HepG2 (cell line): ENCODE results near the gene IRS1. TPM values are rescaled to one million over a fixed set of nuclear protein-coding genes. Genes with fewer than 3 reads are reported as not detected.

Experiments used
- FOXA3 ChIP-seq: IDR thresholded peaks from 2 replicates; pipeline ENCODE4 v1.6.1; 2016; ENCODE audit warnings: missing genetic modification reagents, missing compliant biosample characterization
- FOXJ3 ChIP-seq: sonication (generic); formaldehyde crosslinking; IDR thresholded peaks from 2 replicates; pipeline ENCODE4 v1.4.0; 2020; ENCODE audit warnings: missing genetic modification reagents, mild to moderate bottlenecking, borderline replicate concordance
- GATAD1 ChIP-seq: IDR thresholded peaks from 2 replicates; pipeline ENCODE4 v1.6.1; 2016; ENCODE audit warnings: missing genetic modification reagents, missing compliant biosample characterization
- KLF16 ChIP-seq, 2 experiments: sonication (generic) in 1 of 2; formaldehyde crosslinking in 1 of 2; IDR thresholded peaks; 2 replicates each; pipeline versions ENCODE4 v1.6.1 to v1.8.0; 2016 to 2023; ENCODE audit warnings: missing genetic modification reagents in 2 of 2, missing compliant biosample characterization in 1 of 2
- MAZ ChIP-seq, 2 experiments: sonication (generic) in 1 of 2; formaldehyde crosslinking in 1 of 2; IDR thresholded peaks; 2 replicates each; pipeline versions ENCODE4 v1.5.0 to v1.6.1; 2012 to 2020; ENCODE audit warnings: low read depth in 2 of 2, mild to moderate bottlenecking in 2 of 2, borderline replicate concordance in 1 of 2, improper control_type of control experiment in 1 of 2, low read length in 1 of 2, missing genetic modification reagents in 1 of 2, moderate library complexity in 1 of 2
- MBD4 ChIP-seq: IDR thresholded peaks from 2 replicates; pipeline ENCODE4 v1.6.1; 2012; ENCODE audit warnings: low read length, inconsistent platforms, borderline replicate concordance
- MED1 ChIP-seq: sonication (generic); formaldehyde crosslinking; IDR thresholded peaks from 2 replicates; pipeline ENCODE4 v1.4.0; 2020; ENCODE audit warnings: missing genetic modification reagents
- MIER2 ChIP-seq: IDR thresholded peaks from 2 replicates; pipeline ENCODE4 v1.6.1; 2016; ENCODE audit warnings: missing biosample characterization, missing genetic modification reagents
- NCOR1 ChIP-seq: fragments of 200-600 bp; sonication (generic); IDR thresholded peaks from 2 replicates; pipeline ENCODE4 v1.7.0; 2017; ENCODE audit warnings: antibody characterized with exemption, low read length, borderline replicate concordance
- NR2F2 ChIP-seq: IDR thresholded peaks from 2 replicates; pipeline ENCODE4 v1.6.1; 2012; ENCODE audit warnings: low read depth, inconsistent platforms, borderline replicate concordance
- PAF1 ChIP-seq: IDR thresholded peaks from 2 replicates; pipeline ENCODE4 v1.6.1; 2016; ENCODE audit warnings: missing genetic modification reagents, missing compliant biosample characterization
- SOX6 ChIP-seq, 2 experiments: fragments of 450-650 bp in 1 of 2; sonication (generic) in 1 of 2; formaldehyde crosslinking in 1 of 2; IDR thresholded peaks; 2 replicates each; pipeline versions ENCODE4 v1.4.0 to v1.6.1; 2017 to 2020; ENCODE audit warnings: antibody characterized with exemption in 1 of 2, mild to moderate bottlenecking in 1 of 2, missing genetic modification reagents in 1 of 2
- THAP11 ChIP-seq: IDR thresholded peaks from 2 replicates; pipeline ENCODE4 v1.6.1; 2016; ENCODE audit warnings: missing biosample characterization, missing genetic modification reagents
- ZBTB38 ChIP-seq: sonication (generic); formaldehyde crosslinking; IDR thresholded peaks from 2 replicates; pipeline ENCODE4 v1.5.1; 2020; ENCODE audit warnings: mild to moderate bottlenecking, missing genetic modification reagents
- ZMYM2 ChIP-seq: sonication (generic); formaldehyde crosslinking; IDR thresholded peaks from 2 replicates; pipeline ENCODE4 v1.8.0; 2022; ENCODE audit warnings: mild to moderate bottlenecking, missing genetic modification reagents
- ZNF136 ChIP-seq: sonication (generic); formaldehyde crosslinking; IDR thresholded peaks from 2 replicates; pipeline ENCODE4 v1.8.1; 2022; ENCODE audit warnings: low read depth, mild to moderate bottlenecking, moderate library complexity, missing genetic modification reagents
- ZNF253 ChIP-seq: sonication (generic); formaldehyde crosslinking; IDR thresholded peaks from 2 replicates; pipeline ENCODE4 v1.8.0; 2022; ENCODE audit warnings: mild to moderate bottlenecking, missing genetic modification reagents, borderline replicate concordance
- ZNF264 ChIP-seq: sonication (generic); formaldehyde crosslinking; IDR thresholded peaks from 2 replicates; pipeline ENCODE4 v1.4.0; 2020; ENCODE audit warnings: missing genetic modification reagents
- ZNF337 ChIP-seq: sonication (generic); formaldehyde crosslinking; IDR thresholded peaks from 2 replicates; pipeline ENCODE4 v1.5.1; 2020; ENCODE audit warnings: missing genetic modification reagents, low read depth, mild to moderate bottlenecking, borderline replicate concordance
- ZNF549 ChIP-seq: sonication (generic); formaldehyde crosslinking; IDR thresholded peaks from 2 replicates; pipeline ENCODE4 v1.5.0; 2020; ENCODE audit warnings: missing genetic modification reagents
- ZNF564 ChIP-seq: sonication (generic); formaldehyde crosslinking; IDR thresholded peaks from 2 replicates; pipeline ENCODE4 v1.8.1; 2023; ENCODE audit warnings: mild to moderate bottlenecking, missing genetic modification reagents
- ZSCAN30 ChIP-seq: sonication (generic); formaldehyde crosslinking; IDR thresholded peaks from 2 replicates; pipeline ENCODE4 v1.5.0; 2020; ENCODE audit warnings: mild to moderate bottlenecking, missing genetic modification reagents
- polyA plus RNA-seq, 8 experiments: library from polyadenylated mRNA; depleted of rRNA in 3 of 8; stranded (reverse) in 7 of 8; unstranded in 1 of 8; fragments of >200 nt; fragmentation: Illumina TruSeq in 4 of 8; extraction: Trizol in 4 of 8; gene quantifications; 2 replicates each; pipeline versions ENCODE4 v1.2.1 to v1.2.3, GENCODE V29; 2011 to 2016; ENCODE audit warnings: low read depth in 4 of 8, missing spikeins in 1 of 8, mixed read lengths in 1 of 8; ENCODE audit not compliant: insufficient read depth in 1 of 8
- total RNA-seq, 5 experiments: library from RNA; depleted of rRNA; stranded (reverse); fragments of >200 nt; fragmentation: Illumina TruSeq; extraction: Trizol; gene quantifications; 2 replicates each; pipeline ENCODE4 v1.2.3, GENCODE V29; 2016; ENCODE audit warnings: low read depth in 1 of 5
- TF ChIP-seq, protein P1 (sequence below): sonication (generic); formaldehyde crosslinking; IDR thresholded peaks from 2 replicates; pipeline ENCODE4 v1.4.0; 2020; ENCODE audit warnings: missing genetic modification reagents
- TF ChIP-seq, protein P2 (sequence below): IDR thresholded peaks from 2 replicates; pipeline ENCODE4 v1.6.1; 2018; ENCODE audit warnings: missing genetic modification reagents, mild to moderate bottlenecking, missing compliant biosample characterization

The IRS1 gene
- total and polyA plus RNA-seq, 2 of the 13 experiments (the other 11 are each of a cell fraction or from before 2014, with no cell fraction given): 8.7 to 9.0 TPM

DNA sequence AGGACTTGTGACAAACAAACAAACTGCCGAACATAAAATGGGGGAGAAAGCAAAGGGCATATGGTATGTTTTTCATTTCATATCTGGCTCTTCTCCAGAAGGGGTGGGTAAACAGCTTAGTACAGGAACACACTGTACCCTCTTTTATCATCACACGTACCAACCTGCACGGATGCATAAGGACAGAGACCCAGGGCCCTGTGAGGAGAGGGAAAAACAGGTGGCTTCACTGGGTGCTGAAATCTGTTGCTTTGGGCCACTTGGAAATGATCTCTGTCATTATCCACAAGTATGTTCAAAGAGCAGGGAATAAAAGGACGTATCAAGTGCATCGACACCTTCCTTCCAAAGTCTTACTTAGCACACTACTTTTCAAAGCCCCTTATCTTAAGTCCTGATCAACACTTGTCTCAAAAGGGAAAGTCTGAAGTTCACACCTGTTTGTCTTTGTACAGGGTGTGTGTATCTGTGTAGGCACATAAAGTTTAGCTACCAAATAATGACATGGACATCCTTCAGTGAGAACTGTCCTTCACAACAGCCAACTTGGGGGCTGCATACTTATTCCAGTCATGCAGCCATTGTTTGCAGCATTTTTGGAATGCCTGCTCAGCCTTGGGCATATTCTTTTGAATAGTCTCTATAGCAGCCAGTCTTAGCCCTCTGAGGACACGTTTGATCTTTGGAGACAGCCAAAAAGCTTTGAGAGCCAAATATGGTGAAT lies 60.6 kb downstream of the IRS1 start (continued):
- TF ChIP-seq ZNF136 (CRISPR knock-in tag) (0 out of 2 replicates have a peak, but pooled peaks have one; percentile 31), MED1 (peak; percentile 66; the same call in 1 of the 2 replicates), NR2F2 (0 out of 2 replicates have a peak, but pooled peaks have one; percentile 36), FOXA3 (CRISPR knock-in tag) (peak; percentile 4), ZBTB38 (CRISPR knock-in tag) (peak; percentile 41; the same call in 1 of the 2 replicates), MBD4 (peak; percentile 66; the same call in 1 of the 2 replicates), ZNF337 (CRISPR knock-in tag) (0 out of 2 replicates have a peak, but pooled peaks have one; percentile 78), ZNF549 (CRISPR knock-in tag) (no peak), ZSCAN30 (no peak), MAZ (IDR thresholded peaks at IDR 0.05; ENCODE audit: borderline replicate concordance, low read depth, low read length) (no peak), MAZ (CRISPR knock-in tag; IDR thresholded peaks at IDR 0.05; ENCODE audit: low read depth) (0 out of 2 replicates have a peak, but pooled peaks have one; percentile 5), PAF1 (no peak), ZMYM2 (peak; percentile 76), MIER2 (CRISPR knock-in tag) (no peak), GATAD1 (CRISPR knock-in tag) (0 out of 2 replicates have a peak, but pooled peaks have one; percentile 26), FOXJ3 (CRISPR knock-in tag) (no peak), THAP11 (CRISPR knock-in tag) (0 out of 2 replicates have a peak, but pooled peaks have one; percentile 22), SOX6 (IDR thresholded peaks at IDR 0.05) (no peak), SOX6 (CRISPR knock-in tag; IDR thresholded peaks at IDR 0.05) (peak; percentile 68), NCOR1 (0 out of 2 replicates have a peak, but pooled peaks have one; percentile 12), ZNF264 (CRISPR knock-in tag) (0 out of 2 replicates have a peak, but pooled peaks have one; percentile 36), KLF16 (CRISPR knock-in tag; IDR thresholded peaks at IDR 0.05) (0 out of 4 replicates have a peak, but pooled peaks of 1 of the 2 experiments have one; percentile 22), ZNF253 (CRISPR knock-in tag) (no peak), ZNF564 (CRISPR knock-in tag) (no peak)
- TF ChIP-seq, protein P1, sequence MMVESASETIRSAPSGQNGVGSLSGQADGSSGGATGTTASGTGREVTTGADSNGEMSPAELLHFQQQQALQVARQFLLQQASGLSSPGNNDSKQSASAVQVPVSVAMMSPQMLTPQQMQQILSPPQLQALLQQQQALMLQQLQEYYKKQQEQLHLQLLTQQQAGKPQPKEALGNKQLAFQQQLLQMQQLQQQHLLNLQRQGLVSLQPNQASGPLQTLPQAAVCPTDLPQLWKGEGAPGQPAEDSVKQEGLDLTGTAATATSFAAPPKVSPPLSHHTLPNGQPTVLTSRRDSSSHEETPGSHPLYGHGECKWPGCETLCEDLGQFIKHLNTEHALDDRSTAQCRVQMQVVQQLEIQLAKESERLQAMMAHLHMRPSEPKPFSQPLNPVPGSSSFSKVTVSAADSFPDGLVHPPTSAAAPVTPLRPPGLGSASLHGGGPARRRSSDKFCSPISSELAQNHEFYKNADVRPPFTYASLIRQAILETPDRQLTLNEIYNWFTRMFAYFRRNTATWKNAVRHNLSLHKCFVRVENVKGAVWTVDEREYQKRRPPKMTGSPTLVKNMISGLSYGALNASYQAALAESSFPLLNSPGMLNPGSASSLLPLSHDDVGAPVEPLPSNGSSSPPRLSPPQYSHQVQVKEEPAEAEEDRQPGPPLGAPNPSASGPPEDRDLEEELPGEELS (CRISPR knock-in tag): peak; percentile 65; the same call in 1 of the 2 replicates
- TF ChIP-seq, protein P2, sequence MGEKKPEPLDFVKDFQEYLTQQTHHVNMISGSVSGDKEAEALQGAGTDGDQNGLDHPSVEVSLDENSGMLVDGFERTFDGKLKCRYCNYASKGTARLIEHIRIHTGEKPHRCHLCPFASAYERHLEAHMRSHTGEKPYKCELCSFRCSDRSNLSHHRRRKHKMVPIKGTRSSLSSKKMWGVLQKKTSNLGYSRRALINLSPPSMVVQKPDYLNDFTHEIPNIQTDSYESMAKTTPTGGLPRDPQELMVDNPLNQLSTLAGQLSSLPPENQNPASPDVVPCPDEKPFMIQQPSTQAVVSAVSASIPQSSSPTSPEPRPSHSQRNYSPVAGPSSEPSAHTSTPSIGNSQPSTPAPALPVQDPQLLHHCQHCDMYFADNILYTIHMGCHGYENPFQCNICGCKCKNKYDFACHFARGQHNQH: no peak
